NB4 (cell line): ENCODE results near the gene SESTD1.

Experiments
- POLR2A ChIP-seq: IDR thresholded peaks from 2 replicates; pipeline ENCODE4 v1.6.1; 2011; ENCODE audit warnings: mild to moderate bottlenecking; ENCODE audit not compliant: insufficient read length; ENCODE audit errors: extremely low read depth
- TF ChIP-seq, protein P1 (sequence below): IDR thresholded peaks from 2 replicates; pipeline ENCODE4 v1.6.1; 2011; ENCODE audit warnings: low read depth, low read length

DNA sequence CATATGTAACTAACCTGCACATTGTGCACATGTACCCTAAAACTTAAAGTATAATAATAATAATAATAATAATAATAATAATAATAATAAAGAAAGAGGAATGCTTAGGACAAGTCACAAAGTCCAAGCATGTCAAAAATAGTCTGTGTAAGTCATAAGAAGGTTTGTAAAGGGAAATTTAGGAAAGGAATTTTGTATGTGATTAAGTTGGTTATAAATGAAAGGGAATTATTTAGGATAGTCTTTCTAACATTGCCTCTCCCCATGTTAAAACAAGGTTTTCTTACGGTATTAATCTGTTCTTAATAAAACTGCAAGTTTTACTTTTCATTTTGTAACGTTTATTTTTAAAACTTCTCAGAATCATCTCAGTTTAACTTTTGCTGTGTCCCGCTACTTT lies 62.8 kb downstream of the SESTD1 start:
- TF ChIP-seq POLR2A = no peak
- TF ChIP-seq, protein P1, sequence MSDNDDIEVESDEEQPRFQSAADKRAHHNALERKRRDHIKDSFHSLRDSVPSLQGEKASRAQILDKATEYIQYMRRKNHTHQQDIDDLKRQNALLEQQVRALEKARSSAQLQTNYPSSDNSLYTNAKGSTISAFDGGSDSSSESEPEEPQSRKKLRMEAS = no peak
